Measurements from ENCODE around the gene WDPCP.
"Not testable (repeated sequence)": the region's sequence is repeated elsewhere in the genome, so short reads cannot be mapped to it uniquely, and the experiment has no call there.

The WDPCP gene

DNA sequence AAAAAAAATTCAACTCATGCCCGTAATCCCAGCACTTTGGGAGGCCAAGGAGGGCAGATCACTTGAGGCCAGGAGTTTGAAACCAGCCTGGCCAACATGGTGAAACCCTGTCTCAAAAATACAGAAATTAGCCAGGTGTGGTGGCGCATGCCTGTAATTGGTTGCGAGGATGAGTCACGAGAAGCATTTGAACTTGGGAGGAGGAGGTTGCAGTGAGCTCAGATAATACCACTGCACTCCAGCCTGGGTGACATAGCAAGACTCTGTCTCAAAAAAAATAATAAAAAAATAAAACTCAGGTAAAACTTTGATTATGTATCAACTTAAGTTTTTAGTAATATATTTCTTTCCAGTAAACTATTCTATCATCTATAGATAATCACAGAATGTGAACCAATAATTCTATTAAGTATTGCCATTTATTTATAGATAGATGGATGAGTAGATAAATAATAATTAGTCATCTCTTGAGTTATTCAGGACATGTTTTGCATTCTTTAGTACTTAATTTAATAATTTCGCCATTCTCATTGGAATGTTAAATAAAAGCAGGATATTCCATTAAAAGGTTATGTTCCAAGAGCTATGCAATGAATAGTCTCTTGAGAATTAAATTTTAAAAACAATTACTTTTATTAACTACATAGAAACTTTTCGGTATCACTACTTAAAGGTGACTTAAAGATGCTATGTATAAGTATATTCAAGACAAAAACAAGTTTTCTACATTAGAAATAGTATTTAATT, 48.7 kb downstream of the WDPCP start:
- DNase-seq (ENCODE audit: low spot score): no peak

DNA sequence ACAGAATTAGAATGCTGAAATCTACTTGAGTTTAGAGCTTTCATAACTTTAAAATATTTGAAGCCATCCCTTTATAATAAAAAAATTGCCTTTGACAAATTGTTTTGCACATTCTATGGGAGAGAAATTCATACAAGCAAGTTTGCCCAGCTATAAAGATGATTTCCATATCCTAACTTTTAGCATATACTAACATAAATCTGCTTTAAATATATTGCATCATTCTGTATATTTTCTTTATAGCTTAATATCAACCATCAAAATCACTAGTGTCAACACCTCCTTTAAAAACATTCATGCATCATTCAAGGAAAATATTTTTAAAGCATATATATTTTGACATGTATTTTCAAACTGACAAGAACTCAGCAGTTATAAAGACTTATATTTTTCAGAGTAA, 49.9 kb downstream of the WDPCP start:
- DNase-seq (ENCODE audit: low spot score): no peak

DNA sequence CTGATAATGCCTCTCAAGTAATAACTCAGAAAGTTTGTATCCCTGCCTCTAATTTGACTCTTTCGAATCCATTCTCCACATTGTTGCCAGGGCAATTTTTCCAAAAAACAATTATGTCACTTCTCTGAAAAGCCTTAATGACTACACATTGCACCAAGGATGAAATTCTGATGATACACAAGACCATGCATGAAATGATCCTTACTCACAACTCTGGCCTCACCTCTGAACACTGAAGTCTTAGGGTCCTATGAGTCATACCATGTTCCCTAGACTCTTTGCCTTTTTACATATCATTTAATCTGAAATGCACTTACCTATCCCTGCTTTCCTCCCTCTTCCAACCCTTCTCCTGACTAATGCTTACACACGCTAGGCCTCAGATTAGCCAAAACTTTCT, 51.0 kb downstream of the WDPCP start:
- DNase-seq (ENCODE audit: low spot score): no peak

DNA sequence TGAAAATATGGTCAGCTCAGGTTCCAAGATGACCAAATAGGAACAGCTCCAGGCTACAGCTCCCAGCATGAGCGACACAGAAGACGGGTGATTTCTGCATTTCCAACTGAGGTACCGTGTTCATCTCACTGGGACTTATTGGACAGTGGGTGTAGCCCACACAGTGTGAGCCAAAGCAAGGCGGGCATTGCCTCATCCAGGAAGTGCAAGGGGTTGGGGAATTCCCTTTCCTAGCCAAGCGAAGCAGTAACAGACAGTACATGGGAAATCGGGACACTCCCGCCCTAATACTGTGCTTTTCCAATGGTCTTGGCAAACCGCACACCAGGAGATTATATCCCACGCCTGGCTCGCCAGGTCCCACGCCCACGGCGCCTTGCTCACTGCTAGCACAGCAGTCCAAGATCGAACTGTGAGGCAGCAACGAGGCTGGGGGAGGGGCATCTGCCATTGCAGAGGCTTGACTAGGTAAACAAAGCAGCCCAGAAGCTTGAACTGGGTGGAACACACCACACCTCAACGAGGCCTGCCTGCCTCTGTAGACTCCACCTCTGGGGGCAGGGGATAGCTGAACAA, 57.5 kb downstream of the WDPCP start:
- DNase-seq (ENCODE audit: low spot score): no peak

DNA sequence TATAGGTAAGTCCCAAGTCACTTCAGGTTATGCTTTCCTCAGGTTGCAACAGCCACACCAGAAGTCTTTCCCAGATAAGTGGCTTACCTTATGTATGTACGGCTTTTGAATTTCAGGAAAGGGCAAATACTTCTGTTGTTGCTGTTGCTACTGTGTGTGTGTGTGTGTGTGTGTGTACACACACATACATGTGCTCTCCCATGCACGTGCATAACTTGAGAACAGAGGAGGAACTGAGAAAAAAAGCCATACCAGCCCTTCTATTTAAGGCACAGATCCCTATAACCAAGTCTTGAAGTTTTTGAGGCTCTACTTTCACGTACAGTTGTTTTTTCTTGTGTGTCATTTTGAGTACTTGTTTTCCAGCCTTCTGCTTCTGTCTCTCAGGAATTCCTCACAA, 62.4 kb downstream of the WDPCP start:
- DNase-seq (ENCODE audit: low spot score): no peak

DNA sequence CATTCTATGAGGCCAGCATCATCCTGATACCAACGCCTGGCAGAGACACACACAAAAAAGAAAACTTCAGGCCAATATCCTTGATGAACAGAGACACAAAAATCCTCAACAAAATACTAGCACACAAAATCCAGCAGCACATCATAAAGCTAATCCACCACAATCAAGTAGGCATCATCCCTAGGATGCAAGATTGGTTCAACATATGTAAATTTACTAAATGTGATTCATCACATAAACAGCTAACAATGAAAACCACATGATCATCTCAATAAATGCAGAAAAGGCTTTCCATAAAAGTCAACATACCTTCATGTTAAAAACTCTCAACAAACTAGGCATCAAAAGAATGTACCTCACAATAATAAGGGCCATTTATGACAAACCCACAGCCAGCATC, 65.3 kb downstream of the WDPCP start:
- no peak for DNase-seq (ENCODE audit: low spot score)

DNA sequence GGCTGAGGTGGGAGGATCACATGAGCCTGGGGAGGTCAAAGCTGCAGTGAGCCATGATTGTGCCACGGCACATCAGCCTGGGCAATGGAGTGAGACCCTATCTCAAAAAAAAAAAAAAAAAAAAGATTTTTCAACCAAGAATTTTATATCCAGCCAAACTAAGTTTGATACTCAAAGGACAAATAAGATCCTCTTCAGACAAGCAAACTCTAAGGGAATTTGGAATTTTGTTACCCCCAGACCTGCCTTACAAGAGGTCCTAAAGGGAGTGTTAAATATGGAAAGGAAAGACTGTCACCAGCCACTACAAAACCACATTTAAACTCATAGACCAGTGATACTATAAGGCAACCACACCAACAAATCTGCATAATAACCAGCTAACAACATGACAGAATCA, 67.5 kb downstream of the WDPCP start:
- no peak for DNase-seq (ENCODE audit: low spot score)

DNA sequence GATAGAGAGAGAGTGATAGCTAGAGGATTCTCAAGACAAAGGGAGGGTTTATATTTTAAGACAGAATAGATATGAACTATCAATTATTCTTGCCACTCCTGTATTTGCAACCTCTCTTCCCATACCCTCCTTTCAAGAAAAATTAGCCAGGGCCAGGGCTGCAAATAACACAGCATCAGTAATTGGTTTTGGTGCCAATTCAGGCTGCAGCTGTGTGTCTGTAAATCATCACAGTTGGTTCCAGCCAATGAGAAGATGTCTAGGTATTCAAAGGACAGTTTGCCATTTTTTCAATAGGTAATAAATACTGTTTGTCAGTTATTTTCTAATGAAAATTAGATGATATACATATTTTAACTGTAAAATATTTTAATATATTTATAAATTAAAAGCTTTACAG, 73.5 kb downstream of the WDPCP start:
- no peak for DNase-seq (ENCODE audit: low spot score)

DNA sequence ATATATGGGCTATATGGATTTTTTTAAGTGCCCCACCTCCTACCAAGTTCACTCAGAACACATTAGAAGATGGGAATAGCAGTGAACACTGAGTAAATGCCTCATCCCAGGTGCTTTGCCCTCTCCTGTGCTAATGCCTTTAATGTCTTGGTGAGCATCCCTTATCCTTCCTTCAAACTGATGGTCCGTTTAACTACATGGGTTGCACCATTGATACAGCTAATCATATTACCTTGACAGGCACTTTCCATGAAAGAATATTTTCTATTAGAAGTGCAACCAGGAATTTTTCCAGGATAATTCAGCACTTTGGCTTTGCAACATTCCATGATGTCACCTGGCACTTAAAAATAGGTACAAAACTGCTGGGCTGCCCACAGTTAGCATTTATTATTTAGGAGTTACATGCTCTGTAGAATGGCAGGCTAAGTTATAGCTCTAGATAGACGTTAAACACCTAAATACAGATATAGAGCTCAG, 74.0 kb downstream of the WDPCP start:
- no peak for DNase-seq (ENCODE audit: low spot score)

DNA sequence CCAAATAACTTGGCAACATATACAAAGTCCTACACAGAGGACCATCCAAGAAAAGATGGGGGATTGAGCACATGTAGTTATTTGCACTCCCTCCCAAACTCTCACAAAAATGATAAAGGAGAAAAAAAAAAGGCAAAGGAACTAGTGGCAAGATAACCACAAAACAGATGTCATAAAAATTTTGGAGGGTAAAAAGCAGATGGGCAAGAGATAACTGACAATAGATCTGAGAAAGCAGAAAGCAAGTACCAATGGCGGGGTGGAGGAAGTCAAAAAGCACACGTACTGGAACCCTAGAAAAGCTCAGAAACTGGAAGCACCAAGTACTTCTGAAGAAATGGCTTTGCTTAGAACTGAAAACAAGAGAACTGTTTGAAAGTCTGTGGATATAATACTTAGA, 82.0 kb downstream of the WDPCP start:
- DNase-seq (ENCODE audit: low spot score): no peak

DNA sequence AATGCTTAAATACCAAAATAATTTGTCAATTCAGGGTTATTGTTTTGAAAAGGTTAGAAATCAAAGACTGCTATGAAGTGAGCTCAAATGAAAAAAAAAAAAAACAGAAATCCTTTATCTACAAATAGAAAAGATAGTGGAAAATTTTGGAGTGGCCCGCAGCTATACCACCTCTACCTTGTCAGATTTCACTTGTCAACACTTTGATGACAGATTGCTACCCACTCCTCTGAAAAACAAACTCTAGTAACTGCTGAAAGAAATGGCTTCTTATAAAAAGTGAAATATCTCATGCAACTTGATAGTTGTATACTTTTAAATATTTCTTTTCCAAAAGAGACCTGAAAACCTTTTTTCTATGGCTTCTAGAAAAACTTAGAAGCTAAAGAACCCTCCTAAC, 84.5 kb downstream of the WDPCP start:
- no peak for DNase-seq (ENCODE audit: low spot score)

DNA sequence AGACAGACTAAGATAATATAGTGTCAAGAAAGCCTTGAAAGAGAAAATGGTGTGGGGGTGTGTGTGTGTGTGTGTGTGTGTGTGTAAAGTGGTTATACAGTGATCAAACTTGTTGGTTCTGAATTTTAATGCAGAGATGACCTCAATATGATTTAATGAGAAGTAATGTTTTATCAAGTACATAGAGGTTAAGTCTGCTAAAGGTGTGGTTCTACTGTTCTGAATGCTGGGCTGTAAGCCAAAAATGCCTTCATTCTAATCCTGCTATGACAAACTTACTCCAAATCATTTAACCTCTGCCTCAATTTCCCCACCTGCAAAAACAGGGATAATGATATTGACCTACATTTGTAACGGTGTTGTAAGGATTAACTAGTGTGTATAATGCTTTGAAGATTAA, 87.9 kb downstream of the WDPCP start:
- no peak for DNase-seq (ENCODE audit: low spot score)

DNA sequence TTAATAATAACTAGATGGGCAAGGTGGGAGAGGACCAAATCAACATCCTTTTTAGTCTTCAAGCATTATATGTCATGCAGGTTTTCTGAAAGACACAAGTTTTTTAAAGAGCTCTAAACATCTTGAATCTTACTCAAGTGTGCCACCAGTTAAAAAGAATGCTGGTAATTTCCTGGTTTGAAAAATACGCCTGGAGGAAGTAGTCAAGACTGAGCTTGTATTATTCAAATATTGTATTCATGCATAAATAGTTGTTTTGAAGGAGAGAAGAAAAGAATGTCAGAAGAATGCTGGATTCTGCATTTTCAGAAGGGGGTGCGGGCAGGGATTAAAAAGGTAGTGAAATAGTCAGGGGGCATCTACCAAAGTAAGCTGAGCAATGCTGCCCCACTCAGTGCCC, 90.7 kb downstream of the WDPCP start:
- DNase-seq (ENCODE audit: low spot score): no peak

DNA sequence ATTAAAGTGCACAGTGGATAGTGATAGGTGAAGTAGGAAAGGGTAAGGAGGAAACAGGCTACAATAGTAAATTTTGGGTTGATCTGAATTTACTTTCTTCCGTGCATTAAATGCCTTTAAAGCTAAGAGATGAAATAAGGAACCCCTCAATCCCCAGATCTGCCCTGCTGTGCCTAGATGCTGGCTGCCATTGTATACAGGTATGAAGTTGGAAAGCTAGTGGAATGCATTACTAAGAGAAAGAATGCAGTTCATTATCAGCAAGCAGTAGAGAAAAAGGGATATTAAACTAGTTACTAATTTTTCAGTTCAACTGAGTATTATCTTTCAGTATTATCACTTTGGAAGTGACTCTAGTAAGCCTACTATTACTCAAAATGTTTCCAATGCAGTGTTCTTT, 93.3 kb downstream of the WDPCP start:
- no peak for DNase-seq (ENCODE audit: low spot score)

DNA sequence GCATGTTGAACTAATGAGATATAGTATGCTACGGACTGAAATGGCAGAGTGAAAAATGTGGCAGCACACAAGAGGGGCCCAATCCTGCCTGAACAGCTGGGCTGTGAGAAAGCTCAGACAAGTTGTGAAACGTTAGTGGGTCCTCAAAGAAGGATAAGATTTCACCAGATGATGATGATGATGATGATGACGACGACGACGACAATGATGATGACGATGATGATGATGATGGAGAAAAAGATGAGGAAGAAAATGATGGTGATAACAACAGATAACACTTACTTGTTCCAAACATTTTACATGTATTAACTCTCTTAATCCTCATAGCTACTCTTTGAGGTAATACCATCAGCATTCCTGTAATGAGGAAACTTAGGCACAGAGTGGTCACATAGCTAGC, 94.2 kb downstream of the WDPCP start:
- no peak for DNase-seq (ENCODE audit: low spot score)

DNA sequence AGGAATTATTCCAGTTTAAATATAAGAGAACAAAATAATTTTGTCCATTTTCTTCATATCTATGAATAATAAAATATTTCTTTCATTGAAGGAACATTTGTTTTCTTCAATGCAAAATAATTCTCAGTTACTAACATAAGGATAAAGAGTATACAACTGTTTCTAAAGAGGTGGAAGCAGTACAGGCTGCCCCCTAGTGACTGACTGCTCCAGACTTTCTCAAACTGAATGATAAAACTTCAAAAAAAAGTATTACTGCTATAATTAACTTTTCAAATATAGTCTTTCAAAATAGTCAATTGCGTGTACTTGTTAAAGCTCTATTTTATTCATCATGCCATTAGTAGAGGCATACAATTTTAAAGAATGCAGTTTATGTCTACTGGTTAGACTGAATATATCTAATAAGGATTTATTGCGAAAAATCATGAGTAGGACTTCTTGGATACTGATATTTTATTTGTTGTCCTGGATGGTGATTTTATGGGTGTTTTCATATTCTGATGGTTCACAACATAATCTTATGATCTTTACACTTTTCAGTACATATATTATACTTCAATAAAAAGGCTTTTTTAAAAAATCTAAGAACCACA, 100.1 kb downstream of the WDPCP start:
- DNase-seq (ENCODE audit: low spot score): peak; percentile 13

DNA sequence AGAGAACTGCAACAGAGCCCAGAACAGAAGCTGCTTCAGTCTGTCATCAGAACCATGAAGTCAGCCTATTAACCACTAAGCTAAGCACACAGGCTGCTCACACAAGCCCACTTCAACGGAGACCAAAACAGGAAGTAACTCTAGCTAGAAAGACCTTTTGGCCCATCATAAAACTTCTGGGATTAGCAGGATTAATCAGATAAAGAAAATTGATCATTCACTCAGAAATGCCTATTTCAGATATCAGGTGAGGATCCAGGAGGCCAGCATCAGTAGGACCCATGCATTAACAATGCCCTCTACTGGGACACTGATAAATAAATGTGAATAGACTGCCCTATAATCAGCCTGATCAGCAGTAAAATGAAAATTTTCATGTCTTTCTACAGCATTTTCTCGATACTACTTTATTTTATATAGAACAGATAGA, 101.4 kb downstream of the WDPCP start:
- no peak for DNase-seq (ENCODE audit: low spot score)

DNA sequence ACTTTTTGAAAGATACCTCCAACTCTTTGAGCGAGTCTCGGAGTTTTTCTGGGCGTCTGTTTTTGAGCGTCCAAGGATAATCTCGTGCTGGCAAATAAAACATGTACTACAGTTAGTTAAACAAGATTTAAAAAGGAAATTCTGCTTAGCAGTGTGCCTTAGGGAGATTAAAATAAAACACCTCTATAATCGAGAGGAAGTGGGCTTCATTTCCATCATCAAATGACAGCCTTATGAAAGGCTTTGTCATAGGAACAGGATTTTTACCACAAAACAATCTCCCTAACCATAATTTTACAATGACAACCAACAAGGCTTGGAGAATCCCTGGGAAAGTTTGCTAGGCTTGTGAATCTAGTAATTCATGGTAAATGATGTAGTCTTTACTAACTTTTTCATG, 103.4 kb downstream of the WDPCP start:
- no peak for DNase-seq (ENCODE audit: low spot score)

DNA sequence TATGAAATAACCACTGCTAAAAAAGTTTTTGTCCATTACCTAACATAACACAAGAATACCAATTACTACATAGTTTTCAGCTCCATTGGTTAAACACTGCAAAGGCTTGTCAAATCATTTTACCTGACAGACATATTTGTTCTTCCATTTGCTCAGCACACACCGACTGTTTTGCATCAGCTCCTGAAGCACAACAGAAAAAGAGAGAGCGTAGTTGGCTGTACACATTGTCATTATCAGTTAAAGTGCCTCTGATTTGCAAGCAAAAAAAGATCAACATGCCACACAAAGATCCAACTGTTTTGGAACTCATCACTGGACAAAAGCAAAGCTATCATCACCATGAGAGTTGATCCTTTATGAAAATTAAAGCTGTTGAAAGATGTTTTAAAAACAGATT, 103.8 kb downstream of the WDPCP start:
- no peak for DNase-seq (ENCODE audit: low spot score)

DNA sequence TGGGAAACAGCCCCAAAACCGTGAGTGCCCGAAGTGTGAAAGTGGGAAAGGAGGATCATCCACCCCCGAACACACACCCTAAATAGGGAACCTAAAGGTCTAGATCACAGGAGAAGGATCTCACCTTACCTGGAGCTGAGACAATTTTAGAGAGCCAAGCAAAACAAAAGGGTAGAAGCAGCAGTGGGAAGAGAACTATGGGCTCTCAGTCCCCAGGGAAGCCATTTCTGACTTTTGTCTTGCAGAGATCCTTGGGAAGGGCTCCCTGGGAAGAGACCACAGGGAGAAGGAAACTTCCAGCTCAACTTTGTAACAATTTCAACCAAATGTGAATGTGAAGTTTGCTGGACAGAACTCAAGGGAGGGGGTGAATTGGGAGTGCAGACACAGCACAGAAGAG, 110.6 kb downstream of the WDPCP start:
- DNase-seq (ENCODE audit: low spot score): no peak

DNA sequence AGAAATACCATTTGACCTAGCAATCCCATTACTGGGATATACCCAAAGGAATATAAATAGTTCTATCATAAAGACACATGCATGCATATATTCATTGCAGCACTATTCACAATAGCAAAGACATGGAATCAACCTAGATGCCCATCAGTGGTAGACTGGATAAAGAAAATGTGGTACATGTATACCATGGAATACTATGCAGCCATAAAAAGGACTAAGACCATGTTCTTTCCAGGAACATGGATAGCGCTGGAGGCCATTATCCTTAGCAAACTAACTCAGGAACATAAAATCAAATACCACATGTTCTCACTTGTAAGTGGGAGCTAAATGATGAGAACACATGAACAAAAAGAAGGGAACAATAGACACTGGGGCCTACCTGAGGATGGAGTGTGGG, 119.0 kb downstream of the WDPCP start:
- DNase-seq (ENCODE audit: low spot score): not testable (repeated sequence)

DNA sequence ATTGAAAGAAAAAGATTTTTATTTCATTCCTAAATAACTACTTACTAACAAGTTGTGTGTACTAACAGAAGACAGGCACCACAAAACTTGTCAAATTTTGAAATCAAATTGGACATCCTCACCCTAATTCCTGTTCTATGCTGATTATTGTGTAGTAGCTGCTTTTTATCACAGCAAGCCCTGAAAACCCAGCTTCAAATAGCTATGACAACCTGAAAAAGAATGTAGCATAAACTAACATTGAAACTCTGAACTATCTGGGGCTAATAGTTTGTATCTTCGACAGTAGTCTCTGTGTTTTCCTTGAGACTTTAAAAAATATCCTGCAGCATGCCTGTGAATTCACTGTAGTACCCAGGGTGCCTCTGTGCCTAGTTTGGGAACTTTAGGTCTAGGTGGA, 122.6 kb downstream of the WDPCP start:
- DNase-seq (ENCODE audit: low spot score): no peak

DNA sequence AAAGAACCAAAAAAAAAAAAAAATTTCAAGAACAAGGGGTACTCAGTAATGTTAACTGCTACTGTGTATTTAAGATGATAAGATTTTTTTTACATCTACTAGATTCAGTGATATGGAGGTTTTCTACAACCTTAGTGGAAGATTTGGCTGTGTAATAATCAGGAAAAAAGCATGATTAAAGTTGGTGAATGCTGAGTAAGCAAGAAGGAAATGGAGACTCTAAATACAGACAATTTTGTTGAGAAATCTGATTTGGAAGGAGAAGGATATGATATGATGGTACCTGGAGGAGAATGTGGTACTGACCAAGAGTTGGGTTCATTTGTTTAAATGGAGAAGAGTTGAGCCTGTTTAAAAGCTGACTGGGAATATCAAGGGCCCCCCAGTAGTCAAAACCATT, 125.1 kb downstream of the WDPCP start:
- DNase-seq (ENCODE audit: low spot score): no peak

DNA sequence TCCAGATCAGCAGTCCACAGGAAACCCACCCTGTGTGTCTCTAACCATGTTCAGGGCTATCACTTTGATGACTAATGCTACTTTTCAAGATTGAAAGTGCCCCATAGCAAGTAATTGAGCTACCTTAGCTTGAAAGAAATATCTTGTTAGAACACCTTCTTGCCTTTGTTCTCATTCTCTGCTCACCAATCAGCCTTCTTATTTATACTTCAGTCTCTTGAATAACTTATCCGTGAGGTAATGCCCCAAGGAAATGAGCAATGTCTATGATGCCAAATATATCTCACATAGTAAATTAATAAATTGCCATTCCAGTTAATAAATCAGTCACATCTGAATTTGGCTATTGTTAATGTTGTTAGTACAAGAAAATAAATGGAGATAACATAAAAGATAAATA, 141.6 kb downstream of the WDPCP start:
- no peak for DNase-seq (ENCODE audit: low spot score)
